Ovary (tissue), 9 donors: ENCODE data around the gene CDV3. TPM values are rescaled to one million over a fixed set of nuclear protein-coding genes. Genes with fewer than 3 reads are reported as not detected.

ENCODE experiments used
- DNase-seq, 5 donors: peaks; one replicate each; pipeline ENCODE4 v3.0.0-alpha.2; 2019 to 2020
- H3K27ac ChIP-seq, 2 donors: fragments of 200-600 bp; one replicate each; pipeline versions ENCODE4 v1.5.1 to v1.8.0; 2019 to 2022
- H3K27me3 ChIP-seq: fragments of 200-600 bp; one replicate; pipeline ENCODE4 v1.8.0; 2022
- H3K36me3 ChIP-seq: fragments of 200-600 bp; sonication (generic); one replicate; pipeline ENCODE4 v1.5.1; 2019
- H3K4me1 ChIP-seq: one replicate; pipeline ENCODE4 v1.8.1; 2013; ENCODE audit warnings: mild to moderate bottlenecking, moderate library complexity; ENCODE audit not compliant: insufficient read depth
- H3K4me3 ChIP-seq: fragments of 200-600 bp; sonication (generic); one replicate; pipeline ENCODE4 v1.5.1; 2017
- H3K9me3 ChIP-seq, 2 donors: fragments of 200-600 bp in 1 of 2; sonication (generic) in 1 of 2; one replicate each; pipeline versions ENCODE4 v1.5.1 to v1.8.1; 2013 to 2019; ENCODE audit warnings: mild to moderate bottlenecking in 1 of 2, moderate library complexity in 1 of 2
- CTCF ChIP-seq, 3 donors: fragments of 450-650 bp in 2 of 3; fragments of 200-600 bp in 1 of 3; IDR thresholded peaks; one replicate each; pipeline versions ENCODE4 v1.5.1 to v1.8.0; 2016 to 2022; ENCODE audit warnings: antibody characterized with exemption in 3 of 3, mild to moderate bottlenecking in 1 of 3
- EP300 ChIP-seq: sonication (generic); formaldehyde crosslinking; IDR thresholded peaks from one replicate; pipeline ENCODE4 v1.6.1; 2017; ENCODE audit warnings: antibody characterized with exemption
- POLR2A ChIP-seq: fragments of 450-650 bp; IDR thresholded peaks from one replicate; pipeline ENCODE4 v1.6.1; 2017; ENCODE audit warnings: antibody characterized with exemption, mild to moderate bottlenecking, moderate library complexity
- WGBS, 3 donors: extraction: QIAGEN DNeasy Blood & Tissue Kit in 1 of 3; methylation state at CpG; one replicate each; pipeline versions ENCODE4 v1.1.5 to v1.1.7; 2013 to 2017; 5-methylcytosine and 5-hydroxymethylcytosine counted together
- intact Hi-C, 4 donors: fragments of 100-400 bp; cut with DNase I; formaldehyde crosslinking; loops; one replicate each; pipeline versions ENCODE4 v1.11.0 to v1.15.1; 2022 to 2023
- polyA plus RNA-seq, 2 donors: library from polyadenylated mRNA; stranded (reverse); fragments of 200-250 nt in 1 of 2; fragments of 350-450 nt in 1 of 2; fragmentation: Illumina TruSeq in 1 of 2; extraction: RNeasy Lipid Tissue Mini Kit (QIAGEN cat#74804) in 1 of 2; gene quantifications; one replicate each; pipeline ENCODE4 v1.2.3, GENCODE V29; 2013 to 2014
- total RNA-seq, 7 donors: library from RNA; depleted of rRNA in 2 of 7; stranded (reverse); fragments of >200 nt in 2 of 7; fragmentation: NEBNext Ultra II Directional in 3 of 7; extraction: Animal tissue kit (Norgen Biotek cat#: 25700) in 3 of 7; gene quantifications; one replicate each; pipeline versions ENCODE4 v1.1.0 to v1.2.4, GENCODE V29; 2016 to 2023
- donor health status: DM: no; HTN: no; CAD: no; lungs with moderate emphysema.
- donor health status: DM: no; HTN: no; CAD: no.
- donor health status: Bipolar disorder and iron deficiency.
- donor health status: DM: yes; HTN: yes; CAD: no.
- donor health status: DM: no; HTN: no; CAD: no.
- donor health status: DM: yes; HTN: yes; CAD: no.

CDV3 gene
- total and polyA plus RNA-seq, 9 donors = 51.3 to 168 (median 134) TPM

GRCh38 chr3:133563816-133564215, 9.7 kb upstream of the CDV3 start:
- 55 to 57% (median 55%) methylated on average over 1 of the region's 1 CpG for WGBS, 3 donors
- intact Hi-C loops = no loop called here
- no peak overlapping the region for H3K27ac ChIP-seq
- H3K27me3 ChIP-seq = no peaks in the 10 kb centered on the region
- H3K36me3 ChIP-seq = no peaks in the 10 kb centered on the region
- no peaks in the 10 kb centered on the region for H3K9me3 ChIP-seq
- TF ChIP-seq EP300 (no peak), POLR2A (no peak), CTCF (IDR thresholded peaks at IDR 0.05) (no peak)
- DNase-seq = no peak
- H3K4me1 ChIP-seq = no peaks in the 10 kb centered on the region
- H3K4me3 ChIP-seq = no peak overlapping the region

GRCh38 chr3:133568294-133569014, 5.0 kb upstream of the CDV3 start:
- WGBS, 3 donors = 60 to 73% (median 61%) methylated on average over 8 of the region's 8 CpGs
- Histone ChIP-seq H3K27me3 (no peaks in the 10 kb centered on the region), H3K36me3 (no peaks in the 10 kb centered on the region), H3K4me3 (no peak overlapping the region), H3K9me3 (no peaks in the 10 kb centered on the region), H3K4me1 (no peaks in the 10 kb centered on the region), H3K27ac (no peak overlapping the region)
- intact Hi-C loops = no loop called here
- TF ChIP-seq EP300 = no peak
- TF ChIP-seq CTCF (IDR thresholded peaks at IDR 0.05) = no peak
- TF ChIP-seq POLR2A = no peak
- no peak for DNase-seq

GRCh38 chr3:133570139-133570936, 3.1 kb upstream of the CDV3 start:
- 82 to 85% (median 84%) methylated on average over 5 of the region's 5 CpGs for WGBS, 3 donors
- no peaks in the 10 kb centered on the region for H3K36me3 ChIP-seq
- no peak for DNase-seq
- TF ChIP-seq EP300 = no peak
- TF ChIP-seq POLR2A = no peak
- TF ChIP-seq CTCF (IDR thresholded peaks at IDR 0.05) = no peak
- intact Hi-C loops = no loop called here
- H3K9me3 ChIP-seq = no peaks in the 10 kb centered on the region
- no peak overlapping the region for H3K27ac ChIP-seq
- H3K4me1 ChIP-seq = peaks cover 3% of the 10 kb centered on the region
- no peaks in the 10 kb centered on the region for H3K27me3 ChIP-seq
- H3K4me3 ChIP-seq = no peak overlapping the region

GRCh38 chr3:133570937-133571320, 2.6 kb upstream of the CDV3 start:
- intact Hi-C loops = no loop called here
- TF ChIP-seq POLR2A = no peak
- TF ChIP-seq CTCF (IDR thresholded peaks at IDR 0.05) = no peak
- TF ChIP-seq EP300 = no peak
- Histone ChIP-seq H3K27me3 (no peaks in the 10 kb centered on the region), H3K4me3 (no peak overlapping the region), H3K27ac (no peak overlapping the region), H3K36me3 (no peaks in the 10 kb centered on the region), H3K4me1 (peaks cover 4% of the 10 kb centered on the region), H3K9me3 (no peaks in the 10 kb centered on the region)
- no peak for DNase-seq
- 83 to 95% (median 89%) methylated on average over 2 of the region's 2 CpGs for WGBS, 3 donors
